ENCODE results near the gene TGFBR3. TPM values are rescaled to one million over a fixed set of nuclear protein-coding genes. Genes with fewer than 3 reads are reported as not detected.

Gene TGFBR3
- total RNA-seq, 1 donor from 2014 or later, result 10.0 TPM

- peak; percentile 41 for DNase-seq (ENCODE audit: extremely low read depth, low read depth, low spot score)
Observed at GRCh38 chr1:91783423-91784170, 102.4 kb downstream of the TGFBR3 start.

GRCh38 chr1:91781901-91782622 is 103.9 kb downstream of the TGFBR3 start:
- no peak for DNase-seq (ENCODE audit: extremely low read depth, low read depth, low spot score)

- DNase-seq (ENCODE audit: extremely low read depth, low read depth, low spot score), result peak; percentile 85
Observed at GRCh38 chr1:91781371-91781825, 104.6 kb downstream of the TGFBR3 start.

GRCh38 chr1:91779548-91780021 is 106.4 kb downstream of the TGFBR3 start:
- DNase-seq (ENCODE audit: extremely low read depth, low read depth, low spot score), result no peak

GRCh38 chr1:91778964-91779363 is 107.0 kb downstream of the TGFBR3 start:
- no peak for DNase-seq (ENCODE audit: extremely low read depth, low read depth, low spot score)

GRCh38 chr1:91777630-91778300 is 108.2 kb downstream of the TGFBR3 start:
- no peak for DNase-seq (ENCODE audit: extremely low read depth, low read depth, low spot score)

GRCh38 chr1:91777196-91777595 is 108.8 kb downstream of the TGFBR3 start:
- DNase-seq (ENCODE audit: extremely low read depth, low read depth, low spot score), result no peak

GRCh38 chr1:91776068-91776794 is 109.7 kb downstream of the TGFBR3 start:
- DNase-seq (ENCODE audit: extremely low read depth, low read depth, low spot score), result no peak

GRCh38 chr1:91775227-91775626 is 110.7 kb downstream of the TGFBR3 start:
- no peak for DNase-seq (ENCODE audit: extremely low read depth, low read depth, low spot score)

GRCh38 chr1:91774520-91775203 is 111.3 kb downstream of the TGFBR3 start:
- DNase-seq (ENCODE audit: extremely low read depth, low read depth, low spot score), result no peak

GRCh38 chr1:91771717-91772116 is 114.2 kb downstream of the TGFBR3 start:
- DNase-seq (ENCODE audit: extremely low read depth, low read depth, low spot score), result no peak

GRCh38 chr1:91770667-91771268 is 115.2 kb downstream of the TGFBR3 start:
- DNase-seq (ENCODE audit: extremely low read depth, low read depth, low spot score), result no peak

- no peak for DNase-seq (ENCODE audit: extremely low read depth, low read depth, low spot score)
Observed at GRCh38 chr1:91769742-91770141, 116.2 kb downstream of the TGFBR3 start.

GRCh38 chr1:91768786-91769725 is 116.9 kb downstream of the TGFBR3 start:
- DNase-seq (ENCODE audit: extremely low read depth, low read depth, low spot score), result no peak

GRCh38 chr1:91768120-91768519 is 117.8 kb downstream of the TGFBR3 start:
- DNase-seq (ENCODE audit: extremely low read depth, low read depth, low spot score), result no peak

GRCh38 chr1:91766883-91767282 is 119.1 kb downstream of the TGFBR3 start:
- no peak for DNase-seq (ENCODE audit: extremely low read depth, low read depth, low spot score)

- DNase-seq (ENCODE audit: extremely low read depth, low read depth, low spot score), result no peak
Observed at GRCh38 chr1:91765880-91766443, 120.0 kb downstream of the TGFBR3 start.

- DNase-seq (ENCODE audit: extremely low read depth, low read depth, low spot score), result no peak
Observed at GRCh38 chr1:91765293-91765692, 120.7 kb downstream of the TGFBR3 start.

All from glomerular endothelial cell (primary cell).